Epithelial cell of prostate (primary cell): Measurements from ENCODE around the gene FRYL.
A peak's percentile ranks its signal among the peaks of the same experiment; 100 is the strongest.
"Not testable (repeated sequence)": the region's sequence is repeated elsewhere in the genome, so short reads cannot be mapped to it uniquely, and the experiment has no call there.

ENCODE experiments used
- DNase-seq: peaks from one replicate; pipeline ENCODE4 v3.0.0-alpha.2; 2011; ENCODE audit warnings: low read depth, low spot score
- H3K27ac ChIP-seq: fragments of 450-650 bp; 2 replicates; pipeline ENCODE4 v1.5.1; 2017; ENCODE audit warnings: mild to moderate bottlenecking

Gene FRYL

DNA sequence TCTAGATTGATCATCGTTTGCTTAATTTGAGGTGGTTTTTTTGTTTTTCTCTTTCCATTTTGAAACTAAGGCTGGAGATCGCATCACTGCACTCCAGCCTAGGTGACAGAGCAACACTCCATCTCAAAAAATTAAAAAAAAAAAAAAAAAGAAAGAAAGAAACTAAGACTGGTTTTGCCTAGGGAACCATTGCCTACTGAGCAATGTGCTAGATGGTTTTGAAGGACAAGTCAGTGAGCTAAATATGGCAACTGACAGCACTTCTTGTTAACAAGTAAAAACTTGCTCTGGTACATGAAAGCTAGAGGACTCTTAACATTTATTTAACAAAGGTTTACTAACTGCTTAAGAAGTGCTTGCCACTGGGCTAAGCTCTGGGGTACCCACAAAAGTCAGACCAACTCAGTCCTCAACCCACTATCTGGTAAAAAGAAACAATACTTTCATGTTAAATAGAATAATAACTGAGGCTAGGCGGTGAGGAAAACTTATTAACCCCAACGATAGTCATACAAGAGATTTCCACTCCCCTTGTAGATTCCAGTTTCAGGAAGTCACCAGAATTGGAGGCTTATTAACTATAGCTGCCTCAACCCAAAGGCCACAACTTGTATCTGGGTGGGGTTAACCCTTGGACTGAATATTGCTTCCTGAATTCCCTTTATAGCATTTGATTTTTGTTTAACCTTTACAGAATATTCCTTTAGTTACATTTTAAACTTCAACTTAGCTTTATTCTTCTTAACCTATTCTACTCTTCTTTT, 111.6 kb downstream of the FRYL start:
- peak overlapping the region; percentile 70 for H3K27ac ChIP-seq
- DNase-seq = peak; percentile 43

DNA sequence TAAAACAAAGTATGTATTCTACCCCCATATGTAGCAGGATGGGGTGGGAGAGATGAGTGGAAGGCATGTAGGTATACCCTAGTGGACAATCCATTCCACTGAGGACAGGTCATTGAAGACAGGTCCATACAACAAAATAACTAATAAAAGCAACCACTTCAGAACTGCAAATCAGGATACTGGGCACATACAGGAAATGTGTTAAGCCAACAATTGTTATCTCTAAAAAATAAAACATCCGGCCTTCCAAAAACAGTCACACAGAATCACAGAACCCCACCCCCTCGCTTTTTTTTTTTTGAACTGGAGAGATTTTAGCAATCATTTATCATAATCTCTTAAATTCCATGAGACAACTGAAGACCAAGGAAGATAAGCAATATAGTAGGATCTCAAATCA, 112.9 kb downstream of the FRYL start:
- no peak for DNase-seq
- H3K27ac ChIP-seq = peak overlapping the region; percentile 61

DNA sequence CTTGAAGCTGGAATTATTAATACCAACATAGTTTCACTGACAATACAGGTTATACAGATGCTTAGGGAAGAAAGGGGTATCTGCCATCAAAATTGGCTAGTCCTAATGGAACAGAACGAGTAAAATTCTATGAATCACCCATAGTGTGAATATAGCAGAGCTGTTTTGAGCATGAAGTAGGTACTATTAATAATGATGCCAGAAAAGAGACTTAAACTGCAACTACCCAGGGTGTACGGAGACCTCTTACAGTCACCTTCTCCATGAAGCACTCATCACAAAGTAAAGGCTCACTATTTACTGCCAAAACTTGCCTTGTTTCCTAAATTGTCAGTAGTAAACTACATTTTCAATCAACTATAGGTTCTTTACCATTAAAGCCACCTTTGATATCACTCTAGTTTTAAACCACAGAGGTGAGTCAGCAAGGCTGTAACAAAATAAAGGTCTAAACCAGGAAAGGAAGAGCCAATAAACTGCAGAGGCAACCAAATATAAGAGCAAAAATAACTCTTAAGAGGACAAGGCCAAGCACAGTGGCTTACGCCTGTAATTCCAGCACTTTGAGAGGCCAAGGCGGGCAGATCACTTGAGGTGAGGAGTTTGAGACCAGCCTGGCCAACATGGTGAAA, 114.4 kb downstream of the FRYL start:
- DNase-seq = peak; percentile 5
- H3K27ac ChIP-seq = peak overlapping the region; percentile 61

DNA sequence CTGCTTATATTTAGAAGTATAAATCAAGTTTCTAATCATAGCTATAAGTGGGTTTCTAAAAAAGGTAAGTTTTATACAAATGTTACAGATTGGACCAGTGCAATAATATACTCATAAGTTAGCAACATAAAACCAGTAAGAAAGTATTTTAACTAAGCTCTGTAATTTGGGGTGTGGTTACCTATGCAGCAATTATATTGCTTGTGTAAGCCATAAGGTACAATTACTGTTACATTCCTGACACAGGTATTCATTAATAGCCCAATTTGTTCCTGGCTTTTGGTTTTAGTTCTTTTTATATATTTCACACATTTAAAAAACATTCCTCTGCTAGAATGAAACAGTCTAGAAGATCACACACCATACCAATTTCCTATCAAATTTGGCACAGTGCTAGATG, 115.1 kb downstream of the FRYL start:
- DNase-seq = no peak
- H3K27ac ChIP-seq = peak overlapping the region; percentile 61

- DNase-seq = no peak
- H3K27ac ChIP-seq = no peak overlapping the region
Measured at GRCh38 chr4:48661391-48661790, 118.7 kb downstream of the FRYL start.

DNA sequence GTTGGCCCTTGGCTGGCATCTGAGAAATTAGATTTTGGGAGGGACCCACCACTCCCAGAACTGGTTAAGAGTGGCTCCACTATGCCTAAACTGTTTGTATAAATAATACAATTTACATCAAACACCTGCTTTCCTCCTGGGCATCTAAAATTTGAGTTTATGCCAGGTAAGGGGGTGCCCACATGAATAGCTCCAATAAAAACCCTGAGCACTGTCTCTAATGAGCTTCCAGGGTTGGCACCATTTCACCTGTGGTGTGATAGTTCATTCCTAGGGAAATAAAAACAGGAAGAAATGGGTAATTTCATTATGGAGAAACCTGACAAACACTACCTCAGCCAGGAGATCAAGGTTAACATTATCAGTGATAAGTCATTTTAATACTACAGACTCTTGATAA, 119.7 kb downstream of the FRYL start:
- no peak for DNase-seq
- H3K27ac ChIP-seq = no peak overlapping the region

DNA sequence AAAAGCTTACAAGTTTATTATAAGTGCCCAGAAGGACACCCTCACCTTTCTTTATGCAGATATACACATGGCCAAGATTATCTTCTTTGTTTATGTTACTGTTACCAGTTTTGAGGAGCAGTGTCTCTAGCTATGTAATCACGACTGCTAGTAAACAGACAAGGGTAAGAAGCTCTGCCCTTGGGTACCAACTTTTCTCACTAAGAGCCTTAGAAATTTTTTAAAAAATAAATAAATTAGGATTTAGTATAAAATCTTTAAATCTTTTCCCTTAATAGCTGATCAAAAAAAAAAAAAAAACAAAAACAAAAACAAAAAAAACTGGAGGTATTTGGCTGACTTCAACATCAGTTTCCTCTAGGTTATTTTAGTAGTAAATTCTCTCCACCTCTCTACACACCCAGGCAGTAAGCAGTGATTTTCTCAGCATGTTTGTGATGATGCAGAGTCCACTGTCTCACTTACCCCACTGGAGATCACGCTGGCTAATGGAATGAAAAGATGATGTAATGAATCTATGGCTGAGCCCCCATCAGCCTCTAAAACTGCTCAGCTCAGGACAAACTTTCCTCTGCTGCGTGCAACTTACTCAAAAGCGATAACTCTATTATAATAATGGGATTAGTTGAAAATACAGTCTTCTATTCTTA, 125.9 kb downstream of the FRYL start:
- H3K27ac ChIP-seq = no peak overlapping the region
- DNase-seq = no peak

- DNase-seq = no peak
- H3K27ac ChIP-seq = no peak overlapping the region
Measured at GRCh38 chr4:48653217-48654014, 126.7 kb downstream of the FRYL start.

- DNase-seq = peak; percentile 33
- H3K27ac ChIP-seq = no peak overlapping the region
Measured at GRCh38 chr4:48651914-48652313, 128.2 kb downstream of the FRYL start.

- H3K27ac ChIP-seq = no peak overlapping the region
- no peak for DNase-seq
Measured at GRCh38 chr4:48649505-48649904, 130.6 kb downstream of the FRYL start.

GRCh38 chr4:48645225-48645794, 134.8 kb downstream of the FRYL start:
- no peak overlapping the region for H3K27ac ChIP-seq
- no peak for DNase-seq

- H3K27ac ChIP-seq = no peak overlapping the region
- DNase-seq = no peak
Measured at GRCh38 chr4:48642421-48643374, 137.4 kb downstream of the FRYL start.

DNA sequence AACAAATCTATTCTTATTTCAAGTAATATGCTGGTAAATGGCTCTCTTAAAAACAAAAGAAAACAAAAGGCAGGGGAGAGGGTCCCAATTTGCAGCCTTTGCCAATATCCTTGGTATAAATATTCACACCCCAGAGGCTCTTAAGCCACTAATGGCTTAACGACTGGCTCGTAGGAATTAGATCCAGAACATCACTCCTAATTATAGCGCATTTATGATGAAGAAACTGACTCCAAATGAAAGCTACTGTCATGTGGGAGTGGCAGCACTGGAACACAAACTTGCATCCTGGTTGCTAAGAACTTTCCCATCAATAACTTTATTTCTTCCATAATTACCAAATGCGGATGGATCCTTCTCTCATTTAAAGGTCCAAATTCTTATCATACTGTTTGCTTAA, 138.7 kb downstream of the FRYL start:
- no peak overlapping the region for H3K27ac ChIP-seq
- no peak for DNase-seq

DNA sequence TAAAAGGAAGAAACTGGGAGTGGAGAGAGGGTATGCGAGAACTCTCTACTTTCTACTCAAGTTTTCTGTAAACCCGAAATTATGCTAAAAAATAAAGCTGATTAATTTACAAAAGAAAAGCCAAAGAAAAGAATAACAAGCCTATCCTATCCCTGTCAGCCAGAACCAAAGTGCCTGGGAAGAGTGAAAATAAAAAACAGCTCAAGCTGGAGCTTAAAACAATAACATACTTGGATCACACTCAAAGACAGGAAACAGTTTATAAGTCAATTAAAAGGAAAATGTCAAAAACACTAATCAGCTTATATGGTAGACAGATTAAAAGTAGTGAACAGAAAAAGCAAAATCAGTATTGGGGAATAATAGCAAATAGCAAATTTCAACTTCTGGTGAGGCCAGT, 139.4 kb downstream of the FRYL start:
- H3K27ac ChIP-seq = no peak overlapping the region
- DNase-seq = no peak

GRCh38 chr4:48640225-48640624, 139.9 kb downstream of the FRYL start:
- no peak overlapping the region for H3K27ac ChIP-seq
- no peak for DNase-seq

DNA sequence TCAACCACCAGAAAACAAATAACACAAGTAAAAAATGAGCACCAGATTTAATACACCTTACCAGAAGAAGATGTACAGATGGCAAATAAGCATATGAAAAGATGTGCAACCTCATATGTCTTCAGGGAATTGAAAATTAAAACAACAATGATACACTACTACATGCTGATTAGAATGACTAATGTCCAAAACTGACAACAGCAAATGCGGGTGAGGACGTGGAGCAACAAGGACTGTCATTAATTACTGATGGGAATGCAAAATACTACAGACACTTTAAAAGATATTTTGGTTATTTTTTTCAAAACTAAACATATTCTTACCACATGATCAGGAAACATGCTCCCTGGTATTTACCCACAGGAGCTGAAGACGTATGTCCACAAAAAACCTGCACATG, 140.3 kb downstream of the FRYL start:
- H3K27ac ChIP-seq = no peak overlapping the region
- DNase-seq = no peak

DNA sequence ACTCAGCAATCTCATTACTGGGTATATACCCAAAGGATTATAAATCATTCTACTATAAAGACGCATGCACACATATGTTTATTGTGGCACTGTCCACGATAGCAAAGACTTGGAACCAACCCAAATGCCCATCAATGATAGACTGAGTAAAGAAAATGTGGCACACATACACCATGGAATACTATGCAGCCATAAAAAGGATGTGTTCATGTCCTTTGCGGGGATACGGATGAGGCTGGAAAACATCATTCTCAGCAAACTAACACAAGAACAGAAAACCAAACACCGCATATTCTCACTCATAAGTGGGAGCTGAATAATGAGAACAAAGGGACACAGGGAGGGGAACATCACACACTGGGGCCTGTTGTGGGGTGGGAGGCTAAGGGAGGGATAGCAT, 141.5 kb downstream of the FRYL start:
- DNase-seq, H3K27ac ChIP-seq: not testable (repeated sequence)

- H3K27ac ChIP-seq = no peak overlapping the region
Measured at GRCh38 chr4:48636911-48637310, 143.2 kb downstream of the FRYL start.

DNA sequence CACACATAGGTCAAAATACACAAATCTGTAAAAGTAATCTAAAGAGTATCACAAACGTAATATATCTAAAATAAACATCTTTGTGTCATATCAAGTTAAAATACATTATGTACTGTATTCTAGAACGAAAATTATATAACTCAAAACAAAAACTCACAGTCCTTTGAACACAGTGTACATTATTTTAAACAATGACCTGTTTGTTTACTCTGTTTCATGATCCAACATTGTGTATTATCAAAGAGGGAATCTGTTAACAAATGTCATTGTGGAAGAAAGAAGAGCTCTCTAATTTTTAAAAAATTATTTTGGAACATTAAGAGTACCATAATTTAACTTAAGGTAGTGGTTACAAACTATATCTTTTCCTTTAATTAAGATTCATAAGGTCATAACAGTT, 144.1 kb downstream of the FRYL start:
- DNase-seq = no peak
- H3K27ac ChIP-seq = peak overlapping the region; percentile 32

More at GRCh38 chr4:48636911-48637310, 143.2 kb downstream of the FRYL start:
- no peak for DNase-seq
